Chondrocyte (in vitro differentiated cells): ENCODE measurements around the gene SERPINB6. TPM values are rescaled to one million over a fixed set of nuclear protein-coding genes. Genes with fewer than 3 reads are reported as not detected.

Source experiments
- DNase-seq: peaks from one replicate; pipeline ENCODE4 v3.0.0; 2021; ENCODE audit warnings: mixed read lengths, low spot score
- H3K27ac Mint-ChIP-seq: one replicate; pipeline ENCODE4 v1.8.0; 2021; ENCODE audit warnings: mild to moderate bottlenecking, moderate library complexity, mixed read lengths; ENCODE audit not compliant: unreplicated experiment
- H3K27me3 Mint-ChIP-seq: 2 replicates; pipeline ENCODE4 v1.8.0; 2021; ENCODE audit warnings: low read depth, mixed read lengths
- H3K36me3 Mint-ChIP-seq: 2 replicates; pipeline ENCODE4 v1.8.0; 2021; ENCODE audit warnings: low read depth, mixed read lengths
- H3K4me1 Mint-ChIP-seq: 2 replicates; pipeline ENCODE4 v1.8.0; 2021; ENCODE audit warnings: low read depth, mild to moderate bottlenecking, mixed read lengths
- H3K4me3 Mint-ChIP-seq: one replicate; pipeline ENCODE4 v1.8.0; 2021; ENCODE audit warnings: mild to moderate bottlenecking, moderate library complexity, mixed read lengths; ENCODE audit not compliant: unreplicated experiment
- H3K9me3 Mint-ChIP-seq: 2 replicates; pipeline ENCODE4 v1.8.0; 2021; ENCODE audit warnings: low read depth, mixed read lengths
- CTCF ChIP-seq: fragments of 200-600 bp; sonication (generic); IDR thresholded peaks from 2 replicates; pipeline ENCODE4 v1.5.0; 2021; ENCODE audit warnings: antibody characterized with exemption, mild to moderate bottlenecking, moderate library complexity
- total RNA-seq: library from RNA; stranded (reverse); gene quantifications from 3 replicates; pipeline ENCODE4 v1.2.1, GENCODE V29; 2021

SERPINB6 gene
- total RNA-seq, 1 donor from 2014 or later, result 98.0 TPM

DNA sequence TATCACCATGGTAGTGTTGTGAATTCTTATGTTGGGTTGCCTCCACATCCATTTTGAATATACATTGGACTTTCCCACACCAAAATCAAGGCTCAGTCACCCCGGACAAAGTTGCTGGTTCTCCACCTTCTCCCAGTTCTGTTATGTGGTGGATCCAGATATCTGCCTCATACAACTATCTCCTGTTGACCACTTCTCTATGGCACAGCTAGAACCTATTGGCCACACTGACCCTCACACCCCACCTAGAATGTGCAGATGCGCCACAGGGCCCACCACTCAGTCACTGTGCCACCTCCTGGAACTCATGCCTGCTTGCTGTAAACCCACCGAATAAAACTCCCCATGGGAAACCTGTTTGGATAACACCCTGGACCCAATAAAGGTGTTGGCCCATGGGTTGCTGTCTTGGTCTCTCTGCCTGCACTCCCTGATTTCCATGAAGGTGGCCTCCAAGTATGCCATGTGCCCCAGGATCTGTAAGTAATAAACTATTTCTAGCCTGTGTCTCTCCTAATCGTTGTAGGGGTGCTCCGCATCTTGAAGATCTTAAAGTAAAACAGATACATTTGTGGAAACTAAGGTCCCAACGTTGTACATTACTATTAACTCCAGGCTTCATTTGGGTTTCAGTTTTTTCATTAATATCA is 21.1 kb upstream of the SERPINB6 start:
- peaks cover 23% of the 10 kb centered on the region for H3K4me1 Mint-ChIP-seq
- DNase-seq, result no peak
- TF ChIP-seq CTCF, result no peak
- H3K4me3 Mint-ChIP-seq, result no peak overlapping the region
- H3K36me3 Mint-ChIP-seq, result no peaks in the 10 kb centered on the region
- no peaks in the 10 kb centered on the region for H3K9me3 Mint-ChIP-seq
- H3K27ac Mint-ChIP-seq, result no peak overlapping the region
- H3K27me3 Mint-ChIP-seq, result no peaks in the 10 kb centered on the region

DNA sequence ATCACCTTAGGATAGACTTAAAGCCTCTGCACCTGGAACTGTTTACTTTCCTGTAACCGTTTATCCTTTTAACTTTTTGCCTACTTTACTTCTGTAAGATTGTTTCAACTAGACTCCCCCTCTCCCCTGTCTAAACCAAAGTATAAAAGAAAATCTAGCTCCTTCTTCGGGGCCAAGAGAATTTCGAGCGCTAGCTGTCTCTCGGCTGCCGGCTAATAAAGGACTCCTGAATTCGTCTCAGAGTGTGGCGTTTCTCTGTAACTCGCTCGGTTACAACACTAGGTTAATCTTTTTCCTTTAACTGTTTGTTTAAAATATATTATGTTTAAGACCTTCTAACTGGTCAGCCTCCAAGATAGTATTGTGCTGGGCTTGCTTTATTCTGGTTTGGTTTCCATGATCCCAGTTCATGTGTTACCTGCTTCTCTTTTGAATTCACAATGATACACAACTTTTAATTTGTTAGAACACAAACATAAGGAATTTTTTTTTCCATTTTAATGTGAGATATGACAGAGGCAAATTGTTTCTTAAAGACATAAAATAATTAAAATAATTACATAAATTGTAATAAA is 19.7 kb upstream of the SERPINB6 start:
- Mint-ChIP-seq H3K36me3 (no peaks in the 10 kb centered on the region), H3K4me1 (peaks cover 34% of the 10 kb centered on the region), H3K4me3 (no peak overlapping the region), H3K27me3 (no peaks in the 10 kb centered on the region), H3K9me3 (no peaks in the 10 kb centered on the region), H3K27ac (peak overlapping the region; percentile 98)
- no peak for DNase-seq
- TF ChIP-seq CTCF, result no peak

DNA sequence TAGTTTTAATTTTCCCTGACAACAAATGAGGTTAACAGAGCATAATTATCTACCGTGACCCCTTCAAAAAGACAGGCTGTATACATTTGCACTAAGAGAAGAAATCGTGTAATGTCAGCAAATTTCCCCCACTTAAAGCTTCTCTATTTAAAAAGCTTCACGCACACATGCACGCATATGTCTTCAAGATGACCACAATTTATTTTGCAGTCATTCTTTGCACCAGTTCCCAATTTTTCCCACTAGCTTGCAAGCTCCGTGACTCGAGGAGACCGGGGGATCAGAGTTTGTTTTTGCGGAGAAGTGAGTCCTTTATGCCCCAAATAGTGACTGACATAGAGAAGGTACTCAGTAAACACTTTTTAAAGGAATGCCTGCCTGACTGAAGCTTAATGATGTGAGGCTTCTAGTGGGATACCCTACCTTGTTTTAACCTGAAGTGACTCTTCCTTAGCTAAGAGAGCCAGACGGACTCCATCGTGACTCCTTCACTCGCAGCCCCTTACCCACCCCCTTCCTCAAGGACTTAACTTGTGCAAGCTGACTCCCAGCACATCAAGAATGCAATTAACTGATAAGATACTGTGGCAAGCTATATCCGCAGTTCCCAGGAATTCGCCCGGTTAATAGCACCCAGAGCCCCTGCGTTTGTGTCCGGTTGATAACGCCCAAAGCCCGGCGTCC is 19.0 kb upstream of the SERPINB6 start:
- peak overlapping the region; percentile 98 for H3K27ac Mint-ChIP-seq
- H3K9me3 Mint-ChIP-seq, result no peaks in the 10 kb centered on the region
- TF ChIP-seq CTCF, result no peak
- no peaks in the 10 kb centered on the region for H3K36me3 Mint-ChIP-seq
- H3K4me1 Mint-ChIP-seq, result peaks cover 34% of the 10 kb centered on the region
- H3K4me3 Mint-ChIP-seq, result peak overlapping the region; percentile 81
- no peaks in the 10 kb centered on the region for H3K27me3 Mint-ChIP-seq
- DNase-seq, result no peak

- peaks cover 34% of the 10 kb centered on the region for H3K4me1 Mint-ChIP-seq
- peak; percentile 15 for TF ChIP-seq CTCF
- no peaks in the 10 kb centered on the region for H3K9me3 Mint-ChIP-seq
- H3K27ac Mint-ChIP-seq, result peak overlapping the region; percentile 98
- H3K36me3 Mint-ChIP-seq, result no peaks in the 10 kb centered on the region
- peak overlapping the region; percentile 81 for H3K4me3 Mint-ChIP-seq
- no peak for DNase-seq
- H3K27me3 Mint-ChIP-seq, result no peaks in the 10 kb centered on the region
Observed at GRCh38 chr6:2989332-2990247, 18.2 kb upstream of the SERPINB6 start.
